Measurements from ENCODE around the gene CFDP1. TPM values are rescaled to one million over a fixed set of nuclear protein-coding genes. Genes with fewer than 3 reads are reported as not detected.

Gene CFDP1
- total and polyA plus RNA-seq, 2 of the 13 experiments (the other 11 are each of a cell fraction or from before 2014, with no cell fraction given) = 78.6 to 153 TPM

DNA sequence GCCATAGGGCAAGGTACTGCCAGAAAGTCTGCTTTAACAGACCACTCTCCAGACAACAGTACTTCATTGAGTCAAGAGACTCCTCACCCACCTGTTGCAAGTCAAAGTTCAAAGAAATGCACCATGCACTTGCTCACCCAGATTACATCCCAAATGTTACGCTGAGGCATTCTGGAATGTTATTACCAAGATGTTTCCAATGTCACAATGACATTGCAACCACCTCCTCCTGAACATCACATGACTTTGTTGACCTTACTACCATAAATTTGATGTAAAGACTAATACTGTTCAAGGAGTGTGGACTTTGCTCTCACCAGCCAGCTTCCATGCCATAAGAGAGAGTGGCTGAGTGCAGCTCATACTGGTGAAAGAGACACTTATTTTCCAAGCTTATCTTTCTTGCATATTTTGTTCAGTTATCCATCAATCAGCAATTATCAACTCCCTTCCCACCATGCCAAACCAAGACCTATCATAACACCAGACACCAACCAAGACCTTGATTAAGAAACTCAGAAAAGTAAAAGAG, 123.3 kb downstream of the CFDP1 start (continued):
- no peak for TF ChIP-seq HNRNPUL1 (IDR thresholded peaks at IDR 0.05; ENCODE audit: low read depth, low read length)
- TF ChIP-seq, protein P1, sequence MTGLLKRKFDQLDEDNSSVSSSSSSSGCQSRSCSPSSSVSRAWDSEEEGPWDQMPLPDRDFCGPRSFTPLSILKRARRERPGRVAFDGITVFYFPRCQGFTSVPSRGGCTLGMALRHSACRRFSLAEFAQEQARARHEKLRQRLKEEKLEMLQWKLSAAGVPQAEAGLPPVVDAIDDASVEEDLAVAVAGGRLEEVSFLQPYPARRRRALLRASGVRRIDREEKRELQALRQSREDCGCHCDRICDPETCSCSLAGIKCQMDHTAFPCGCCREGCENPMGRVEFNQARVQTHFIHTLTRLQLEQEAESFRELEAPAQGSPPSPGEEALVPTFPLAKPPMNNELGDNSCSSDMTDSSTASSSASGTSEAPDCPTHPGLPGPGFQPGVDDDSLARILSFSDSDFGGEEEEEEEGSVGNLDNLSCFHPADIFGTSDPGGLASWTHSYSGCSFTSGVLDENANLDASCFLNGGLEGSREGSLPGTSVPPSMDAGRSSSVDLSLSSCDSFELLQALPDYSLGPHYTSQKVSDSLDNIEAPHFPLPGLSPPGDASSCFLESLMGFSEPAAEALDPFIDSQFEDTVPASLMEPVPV (CRISPR knock-in tag; IDR thresholded peaks at IDR 0.05) = no peak
- TF ChIP-seq HMG20A (CRISPR knock-in tag; IDR thresholded peaks at IDR 0.05; ENCODE audit: borderline replicate concordance) = peak; percentile 90
- TF ChIP-seq, protein P2, sequence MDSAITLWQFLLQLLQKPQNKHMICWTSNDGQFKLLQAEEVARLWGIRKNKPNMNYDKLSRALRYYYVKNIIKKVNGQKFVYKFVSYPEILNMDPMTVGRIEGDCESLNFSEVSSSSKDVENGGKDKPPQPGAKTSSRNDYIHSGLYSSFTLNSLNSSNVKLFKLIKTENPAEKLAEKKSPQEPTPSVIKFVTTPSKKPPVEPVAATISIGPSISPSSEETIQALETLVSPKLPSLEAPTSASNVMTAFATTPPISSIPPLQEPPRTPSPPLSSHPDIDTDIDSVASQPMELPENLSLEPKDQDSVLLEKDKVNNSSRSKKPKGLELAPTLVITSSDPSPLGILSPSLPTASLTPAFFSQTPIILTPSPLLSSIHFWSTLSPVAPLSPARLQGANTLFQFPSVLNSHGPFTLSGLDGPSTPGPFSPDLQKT (CRISPR knock-in tag; IDR thresholded peaks at IDR 0.05; ENCODE audit: borderline replicate concordance) = no peak
- TF ChIP-seq ZNF441 (CRISPR knock-in tag; IDR thresholded peaks at IDR 0.05; ENCODE audit: borderline replicate concordance) = no peak
- no peak for TF ChIP-seq RELA (CRISPR knock-in tag; IDR thresholded peaks at IDR 0.05)
- peak; percentile 19; the same call in 1 of the 2 replicates for TF ChIP-seq GABPB1 (CRISPR knock-in tag; IDR thresholded peaks at IDR 0.05)
- TF ChIP-seq, protein P3, sequence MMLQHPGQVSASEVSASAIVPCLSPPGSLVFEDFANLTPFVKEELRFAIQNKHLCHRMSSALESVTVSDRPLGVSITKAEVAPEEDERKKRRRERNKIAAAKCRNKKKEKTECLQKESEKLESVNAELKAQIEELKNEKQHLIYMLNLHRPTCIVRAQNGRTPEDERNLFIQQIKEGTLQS (CRISPR knock-in tag; IDR thresholded peaks at IDR 0.05) = peak; percentile 57; the same call in 1 of the 2 replicates
- no peak for TF ChIP-seq ZNF17 (CRISPR knock-in tag; IDR thresholded peaks at IDR 0.05)
- TF ChIP-seq MAF1 (CRISPR knock-in tag; IDR thresholded peaks at IDR 0.05; ENCODE audit: borderline replicate concordance) = no peak
- TF ChIP-seq SMAD1 (CRISPR knock-in tag; IDR thresholded peaks at IDR 0.05; ENCODE audit: borderline replicate concordance, low read depth) = no peak
- no peak for TF ChIP-seq NFIB (CRISPR knock-in tag; IDR thresholded peaks at IDR 0.05; ENCODE audit: borderline replicate concordance)
- no peak for TF ChIP-seq MED8 (CRISPR knock-in tag; IDR thresholded peaks at IDR 0.05; ENCODE audit: insufficient replicate concordance)
- TF ChIP-seq, protein P4, sequence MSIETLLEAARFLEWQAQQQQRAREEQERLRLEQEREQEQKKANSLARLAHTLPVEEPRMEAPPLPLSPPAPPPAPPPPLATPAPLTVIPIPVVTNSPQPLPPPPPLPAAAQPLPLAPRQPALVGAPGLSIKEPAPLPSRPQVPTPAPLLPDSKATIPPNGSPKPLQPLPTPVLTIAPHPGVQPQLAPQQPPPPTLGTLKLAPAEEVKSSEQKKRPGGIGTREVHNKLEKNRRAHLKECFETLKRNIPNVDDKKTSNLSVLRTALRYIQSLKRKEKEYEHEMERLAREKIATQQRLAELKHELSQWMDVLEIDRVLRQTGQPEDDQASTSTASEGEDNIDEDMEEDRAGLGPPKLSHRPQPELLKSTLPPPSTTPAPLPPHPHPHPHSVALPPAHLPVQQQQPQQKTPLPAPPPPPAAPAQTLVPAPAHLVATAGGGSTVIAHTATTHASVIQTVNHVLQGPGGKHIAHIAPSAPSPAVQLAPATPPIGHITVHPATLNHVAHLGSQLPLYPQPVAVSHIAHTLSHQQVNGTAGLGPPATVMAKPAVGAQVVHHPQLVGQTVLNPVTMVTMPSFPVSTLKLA (IDR thresholded peaks at IDR 0.05) = peak; percentile 39; the same call in 1 of the 2 replicates
- no peak for TF ChIP-seq ZNF660 (CRISPR knock-in tag; IDR thresholded peaks at IDR 0.05; ENCODE audit: borderline replicate concordance, low read depth)
- TF ChIP-seq TSC22D2 (CRISPR knock-in tag; IDR thresholded peaks at IDR 0.05; ENCODE audit: borderline replicate concordance) = no peak
- TF ChIP-seq, protein P5, sequence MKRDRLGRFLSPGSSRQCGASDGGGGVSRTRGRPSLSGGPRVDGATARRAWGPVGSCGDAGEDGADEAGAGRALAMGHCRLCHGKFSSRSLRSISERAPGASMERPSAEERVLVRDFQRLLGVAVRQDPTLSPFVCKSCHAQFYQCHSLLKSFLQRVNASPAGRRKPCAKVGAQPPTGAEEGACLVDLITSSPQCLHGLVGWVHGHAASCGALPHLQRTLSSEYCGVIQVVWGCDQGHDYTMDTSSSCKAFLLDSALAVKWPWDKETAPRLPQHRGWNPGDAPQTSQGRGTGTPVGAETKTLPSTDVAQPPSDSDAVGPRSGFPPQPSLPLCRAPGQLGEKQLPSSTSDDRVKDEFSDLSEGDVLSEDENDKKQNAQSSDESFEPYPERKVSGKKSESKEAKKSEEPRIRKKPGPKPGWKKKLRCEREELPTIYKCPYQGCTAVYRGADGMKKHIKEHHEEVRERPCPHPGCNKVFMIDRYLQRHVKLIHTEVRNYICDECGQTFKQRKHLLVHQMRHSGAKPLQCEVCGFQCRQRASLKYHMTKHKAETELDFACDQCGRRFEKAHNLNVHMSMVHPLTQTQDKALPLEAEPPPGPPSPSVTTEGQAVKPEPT (CRISPR knock-in tag; IDR thresholded peaks at IDR 0.05; ENCODE audit: low read depth) = no peak
- TF ChIP-seq ZNF20 (CRISPR knock-in tag; IDR thresholded peaks at IDR 0.05) = no peak
- TF ChIP-seq AKAP8 (CRISPR knock-in tag; IDR thresholded peaks at IDR 0.05) = no peak
- TF ChIP-seq ZNF430 (CRISPR knock-in tag; IDR thresholded peaks at IDR 0.05) = 0 out of 2 replicates have a peak, but pooled peaks have one; percentile 51

Data from HepG2 (cell line).